Common myeloid progenitor, CD34-positive (primary cell): ENCODE results near the gene SLC35F6.
"Not testable (repeated sequence)": the region's sequence is repeated elsewhere in the genome, so short reads cannot be mapped to it uniquely, and the experiment has no call there.

Source experiments
- CTCF ChIA-PET: fragments of 350-600 bp; sonication (Branson Sonifier 250); formaldehyde crosslinking; loops from one replicate; lab custom pipeline; 2021; ENCODE audit warnings: antibody characterized with exemption; lab: Charles Lee
- POLR2A ChIA-PET: fragments of 350-600 bp; sonication (Branson Sonifier 250); formaldehyde crosslinking; loops from one replicate; lab custom pipeline; 2021; ENCODE audit warnings: antibody characterized with exemption; lab: Charles Lee
- DNase-seq, 3 donors: peaks; one replicate each; pipeline versions ENCODE4 v3.0.0 to v3.0.0-alpha.2; 2013
- H3K27ac ChIP-seq, 2 experiments: 1 replicate in 1 of 2; 2 replicates in 1 of 2; pipeline ENCODE4 v1.7.0; 2013; ENCODE audit warnings: inconsistent platforms in 2 of 2, low read length in 2 of 2, mild to moderate bottlenecking in 2 of 2, low read depth in 1 of 2, moderate library complexity in 1 of 2; ENCODE audit not compliant: severe bottlenecking in 2 of 2, insufficient read depth in 1 of 2, poor library complexity in 1 of 2
- H3K27me3 ChIP-seq, 5 experiments: replicated peaks in 2 of 5; 1 replicate in 3 of 5; 2 replicates in 2 of 5; pipeline versions ENCODE4 v1.6.1 to v1.7.0; 2013; ENCODE audit warnings: low read length in 4 of 5, mild to moderate bottlenecking in 2 of 5, moderate library complexity in 2 of 5, inconsistent platforms in 1 of 5; ENCODE audit not compliant: insufficient read depth in 5 of 5, control insufficient read depth in 4 of 5
- H3K36me3 ChIP-seq, 4 experiments: 1 replicate in 2 of 4; 2 replicates in 2 of 4; pipeline versions ENCODE4 v1.6.1 to v1.7.0; 2013; ENCODE audit warnings: low read length in 3 of 4, control low read depth in 1 of 4, mild to moderate bottlenecking in 1 of 4; ENCODE audit not compliant: control insufficient read depth in 4 of 4, insufficient read depth in 4 of 4
- H3K4me1 ChIP-seq, 4 experiments: 1 replicate in 3 of 4; 2 replicates in 1 of 4; pipeline versions ENCODE4 v1.6.1 to v1.7.1; 2013; ENCODE audit warnings: low read length in 3 of 4, mild to moderate bottlenecking in 3 of 4, control low read depth in 1 of 4, inconsistent platforms in 1 of 4, moderate library complexity in 1 of 4; ENCODE audit not compliant: control insufficient read depth in 4 of 4, insufficient read depth in 4 of 4; ENCODE audit errors: control extremely low read depth in 1 of 4
- H3K4me3 ChIP-seq, 7 experiments: 1 replicate in 4 of 7; 2 replicates in 3 of 7; pipeline versions ENCODE4 v1.5.1 to v1.7.0; 2013; ENCODE audit warnings: mild to moderate bottlenecking in 7 of 7, low read length in 6 of 7, moderate library complexity in 6 of 7, inconsistent platforms in 2 of 7, low read depth in 2 of 7, control low read depth in 1 of 7; ENCODE audit not compliant: insufficient read depth in 4 of 7, control insufficient read depth in 1 of 7; ENCODE audit errors: extremely low read depth in 1 of 7
- H3K9me3 ChIP-seq, 5 experiments: 1 replicate in 4 of 5; 2 replicates in 1 of 5; pipeline versions ENCODE4 v1.6.1 to v1.7.1; 2013; ENCODE audit warnings: low read length in 4 of 5, mild to moderate bottlenecking in 2 of 5, inconsistent platforms in 1 of 5, low read depth in 1 of 5, moderate library complexity in 1 of 5; ENCODE audit not compliant: control insufficient read depth in 4 of 5, insufficient read depth in 2 of 5; ENCODE audit errors: control extremely low read depth in 1 of 5
- WGBS: methylation state at CpG from one replicate; pipeline ENCODE4 v1.1.5; 2013; ENCODE audit not compliant: insufficient coverage; 5-methylcytosine and 5-hydroxymethylcytosine counted together

The SLC35F6 gene

GRCh38 chr2:26809211-26809610, 45.1 kb downstream of the SLC35F6 start:
- 93% methylated on average over 3 of the region's 3 CpGs for WGBS
- Histone ChIP-seq H3K9me3 (no peaks in the 10 kb centered on the region), H3K36me3 (no peaks in the 10 kb centered on the region), H3K4me1 (peaks cover 11 to 22% (median 19%) of the 10 kb centered on the region in 4 experiments), H3K27ac (no peak overlapping the region), H3K27me3 (no peaks in the 10 kb centered on the region), H3K4me3 (no peak overlapping the region)
- ChIA-PET CTCF (no interaction called here), POLR2A (interaction anchor here (0.9 kb wide), 1 partner anchor 13 kb away, joined by 3 read pairs; no protein-coding TSS in a partner anchor)
- no peak for DNase-seq

- H3K27ac ChIP-seq: no peak overlapping the region
- H3K4me1 ChIP-seq: peaks cover 11 to 22% (median 19%) of the 10 kb centered on the region in 4 experiments
- no peaks in the 10 kb centered on the region for H3K36me3 ChIP-seq
- POLR2A ChIA-PET: interaction anchor here (0.9 kb wide), 1 partner anchor 14 kb away, joined by 3 read pairs; no protein-coding TSS in a partner anchor
- H3K9me3 ChIP-seq: no peaks in the 10 kb centered on the region
- CTCF ChIA-PET: no interaction called here
- H3K27me3 ChIP-seq: no peaks in the 10 kb centered on the region
- WGBS: 4% methylated on average over 5 of the region's 6 CpGs
- DNase-seq: peak; percentile 26 to 74 (median 74)
- peak overlapping the region in 1 of 7 experiments; percentile 36 for H3K4me3 ChIP-seq
Measured at GRCh38 chr2:26809876-26810577, 45.9 kb downstream of the SLC35F6 start.

DNA sequence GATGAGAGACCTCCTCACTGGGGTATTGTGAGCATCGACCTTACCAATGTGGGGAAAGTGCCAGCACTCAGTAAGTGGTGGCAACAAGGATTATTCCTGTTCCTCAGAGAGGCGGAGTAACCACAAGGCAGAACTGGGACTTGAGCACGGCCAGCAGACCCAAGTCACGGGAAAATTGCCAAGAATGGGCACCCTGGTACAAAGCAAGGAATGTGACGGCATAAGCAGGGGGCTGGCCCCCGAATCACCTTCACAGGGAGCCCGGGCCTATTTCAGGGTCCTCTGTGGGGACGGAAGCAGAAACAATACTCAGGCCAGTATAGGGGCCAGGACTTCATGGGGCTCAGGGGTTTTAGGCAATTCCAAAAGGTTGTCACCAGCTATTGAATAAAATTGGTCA, 47.2 kb downstream of the SLC35F6 start:
- peaks cover 11 to 22% (median 19%) of the 10 kb centered on the region in 4 experiments for H3K4me1 ChIP-seq
- H3K9me3 ChIP-seq: no peaks in the 10 kb centered on the region
- no peak for DNase-seq
- ChIA-PET CTCF (interaction anchor here (0.6 kb wide), 1 partner anchor 184 kb away, joined by 4 read pairs; no protein-coding TSS in a partner anchor), POLR2A (no interaction called here)
- no peak overlapping the region for H3K27ac ChIP-seq
- H3K36me3 ChIP-seq: no peaks in the 10 kb centered on the region
- 94% methylated on average over 7 of the region's 8 CpGs for WGBS
- no peak overlapping the region for H3K4me3 ChIP-seq
- H3K27me3 ChIP-seq: no peaks in the 10 kb centered on the region

- ChIA-PET CTCF (interaction anchor here (1.2 kb wide), 1 partner anchor 34 kb away, joined by 3 read pairs; no protein-coding TSS in a partner anchor), POLR2A (no interaction called here)
- Histone ChIP-seq H3K4me3 (no peak overlapping the region), H3K27me3 (no peaks in the 10 kb centered on the region), H3K4me1 (peaks cover 11 to 23% (median 19%) of the 10 kb centered on the region in 4 experiments), H3K27ac (no peak overlapping the region), H3K36me3 (no peaks in the 10 kb centered on the region), H3K9me3 (no peaks in the 10 kb centered on the region)
- WGBS: 93% methylated on average over 11 of the region's 14 CpGs
- DNase-seq: no peak
Measured at GRCh38 chr2:26811791-26812694, 48.0 kb downstream of the SLC35F6 start.

GRCh38 chr2:26812731-26813130, 48.6 kb downstream of the SLC35F6 start:
- Histone ChIP-seq H3K27me3 (no peaks in the 10 kb centered on the region), H3K4me3 (no peak overlapping the region), H3K9me3 (no peaks in the 10 kb centered on the region), H3K27ac (no peak overlapping the region), H3K36me3 (no peaks in the 10 kb centered on the region), H3K4me1 (peaks cover 11 to 24% (median 19%) of the 10 kb centered on the region in 4 experiments)
- no peak for DNase-seq
- WGBS: 100% methylated on average over 3 of the region's 3 CpGs
- CTCF ChIA-PET: interaction anchor here (1.2 kb wide), 1 partner anchor 33 kb away, joined by 3 read pairs; no protein-coding TSS in a partner anchor
- POLR2A ChIA-PET: no interaction called here

GRCh38 chr2:26814072-26814765, 50.1 kb downstream of the SLC35F6 start:
- POLR2A ChIA-PET: interaction anchor here (1.5 kb wide), 1 partner anchor 32 kb away, joined by 6 read pairs; no protein-coding TSS in a partner anchor
- H3K4me1 ChIP-seq: peaks cover 11 to 23% (median 19%) of the 10 kb centered on the region in 4 experiments
- CTCF ChIA-PET: not testable (repeated sequence)

More at GRCh38 chr2:26814072-26814765, 50.1 kb downstream of the SLC35F6 start:
- WGBS: 95% methylated on average over 39 of the region's 52 CpGs
- H3K27ac ChIP-seq, H3K36me3 ChIP-seq, DNase-seq, H3K4me3 ChIP-seq, H3K27me3 ChIP-seq, H3K9me3 ChIP-seq: not testable (repeated sequence)
